Stimulated activated CD8-positive, alpha-beta memory T cell treated with anti-CD3 and anti-CD28 coated beads, Interleukin-7, amount 100 ng/mL, for 4 hours (primary cell): ENCODE results near the gene ZBTB20.

Experiments used
- DNase-seq, 2 donors: peaks; one replicate each; pipeline ENCODE4 v3.0.0-alpha.2; 2020; ENCODE audit warnings: low read depth in 2 of 2

Gene ZBTB20

GRCh38 chr3:114584734-114585371 lies 562.2 kb downstream of the ZBTB20 start:
- DNase-seq: no peak

GRCh38 chr3:114582929-114583328 lies 564.2 kb downstream of the ZBTB20 start:
- no peak for DNase-seq

GRCh38 chr3:114572364-114573062 lies 574.6 kb downstream of the ZBTB20 start:
- no peak for DNase-seq

- no peak for DNase-seq
These were observed 575.7 kb downstream of the ZBTB20 start for GRCh38 chr3:114571363-114571762.

- no peak for DNase-seq
These were observed 577.9 kb downstream of the ZBTB20 start for GRCh38 chr3:114569186-114569585.

GRCh38 chr3:114567771-114568170 lies 579.3 kb downstream of the ZBTB20 start:
- DNase-seq: no peak

GRCh38 chr3:114566767-114567166 lies 580.3 kb downstream of the ZBTB20 start:
- DNase-seq: no peak

- DNase-seq: no peak
These were observed 580.8 kb downstream of the ZBTB20 start for GRCh38 chr3:114566162-114566755.

- DNase-seq: no peak
These were observed 581.9 kb downstream of the ZBTB20 start for GRCh38 chr3:114565216-114565615.

- no peak for DNase-seq
These were observed 583.4 kb downstream of the ZBTB20 start for GRCh38 chr3:114563720-114564119.

GRCh38 chr3:114562557-114562956 lies 584.5 kb downstream of the ZBTB20 start:
- DNase-seq: no peak

GRCh38 chr3:114558271-114558670 lies 588.8 kb downstream of the ZBTB20 start:
- DNase-seq: no peak

- no peak for DNase-seq
These were observed 589.3 kb downstream of the ZBTB20 start for GRCh38 chr3:114557791-114558190.

GRCh38 chr3:114556657-114557213 lies 590.4 kb downstream of the ZBTB20 start:
- no peak for DNase-seq

GRCh38 chr3:114554731-114555130 lies 592.4 kb downstream of the ZBTB20 start:
- DNase-seq: no peak

- no peak for DNase-seq
These were observed 593.0 kb downstream of the ZBTB20 start for GRCh38 chr3:114553949-114554593.

- no peak for DNase-seq
These were observed 594.6 kb downstream of the ZBTB20 start for GRCh38 chr3:114552527-114552812.

GRCh38 chr3:114551770-114552526 lies 595.1 kb downstream of the ZBTB20 start:
- DNase-seq: no peak

GRCh38 chr3:114550165-114550564 lies 596.9 kb downstream of the ZBTB20 start:
- no peak for DNase-seq

GRCh38 chr3:114545193-114545592 lies 601.9 kb downstream of the ZBTB20 start:
- no peak for DNase-seq

- DNase-seq: no peak
These were observed 604.7 kb downstream of the ZBTB20 start for GRCh38 chr3:114542359-114542758.

GRCh38 chr3:114539525-114539924 lies 607.6 kb downstream of the ZBTB20 start:
- no peak for DNase-seq
